Measurements from ENCODE around the gene TMEM232.

DNA sequence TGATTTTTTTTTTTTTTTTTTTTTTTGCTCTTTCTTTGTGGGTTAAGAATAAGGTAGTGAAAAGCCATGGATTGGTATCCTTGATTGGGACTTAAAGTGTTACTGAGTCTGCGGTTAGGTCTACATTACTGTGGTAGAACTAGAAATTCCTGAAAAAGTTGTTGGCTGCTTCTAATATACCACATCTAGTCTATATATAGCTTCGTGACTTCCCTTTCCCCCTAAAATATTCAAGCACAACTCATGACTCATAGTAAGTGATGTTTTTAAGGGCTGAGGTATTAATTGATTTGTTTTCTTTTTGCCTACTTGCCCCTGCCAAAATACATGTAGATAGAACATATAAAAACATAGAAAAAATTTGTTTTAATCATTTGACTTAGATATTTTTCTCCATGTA lies 247.6 kb downstream of the TMEM232 start:
- TF ChIP-seq POLR2A (IDR thresholded peaks at IDR 0.05) = no peak
- TF ChIP-seq CTCF (IDR thresholded peaks at IDR 0.05 in 4 of 5, conservative IDR thresholded peaks at IDR 0.05 in 1 of 5) = no peak
